ENCODE data around the gene CNNM2. TPM values are rescaled to one million over a fixed set of nuclear protein-coding genes. Genes with fewer than 3 reads are reported as not detected.

The CNNM2 gene
- total RNA-seq, 1 donor from 2014 or later, result 3.9 TPM

DNA sequence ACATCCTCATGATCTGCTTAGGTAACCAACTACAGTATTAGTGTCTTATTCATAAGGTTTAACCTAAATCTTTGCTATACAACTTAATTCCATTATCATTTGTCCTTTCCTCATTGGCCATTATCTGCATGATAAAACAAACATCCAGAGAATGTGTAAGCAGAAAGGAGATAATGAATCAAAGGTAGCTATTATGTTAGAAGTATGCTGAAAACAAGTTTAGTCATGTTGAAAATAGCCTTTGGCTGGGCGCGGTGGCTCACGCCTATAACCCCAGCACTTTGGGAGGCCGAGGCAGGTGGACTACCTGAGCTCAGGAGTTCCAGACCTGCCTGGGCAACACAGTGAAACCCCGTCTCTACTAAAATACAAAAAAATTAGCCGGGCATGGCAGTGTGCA is 196.8 kb downstream of the CNNM2 start:
- H3K27me3 ChIP-seq (ENCODE audit: control insufficient read depth, insufficient read depth, low read length), result no peaks in the 10 kb centered on the region
- peak; percentile 91 for DNase-seq (ENCODE audit: low read depth)
- no peak for FAIRE-seq
- H3K4me3 ChIP-seq (ENCODE audit: low read depth, low read length), result no peak overlapping the region
- TF ChIP-seq, protein P1, sequence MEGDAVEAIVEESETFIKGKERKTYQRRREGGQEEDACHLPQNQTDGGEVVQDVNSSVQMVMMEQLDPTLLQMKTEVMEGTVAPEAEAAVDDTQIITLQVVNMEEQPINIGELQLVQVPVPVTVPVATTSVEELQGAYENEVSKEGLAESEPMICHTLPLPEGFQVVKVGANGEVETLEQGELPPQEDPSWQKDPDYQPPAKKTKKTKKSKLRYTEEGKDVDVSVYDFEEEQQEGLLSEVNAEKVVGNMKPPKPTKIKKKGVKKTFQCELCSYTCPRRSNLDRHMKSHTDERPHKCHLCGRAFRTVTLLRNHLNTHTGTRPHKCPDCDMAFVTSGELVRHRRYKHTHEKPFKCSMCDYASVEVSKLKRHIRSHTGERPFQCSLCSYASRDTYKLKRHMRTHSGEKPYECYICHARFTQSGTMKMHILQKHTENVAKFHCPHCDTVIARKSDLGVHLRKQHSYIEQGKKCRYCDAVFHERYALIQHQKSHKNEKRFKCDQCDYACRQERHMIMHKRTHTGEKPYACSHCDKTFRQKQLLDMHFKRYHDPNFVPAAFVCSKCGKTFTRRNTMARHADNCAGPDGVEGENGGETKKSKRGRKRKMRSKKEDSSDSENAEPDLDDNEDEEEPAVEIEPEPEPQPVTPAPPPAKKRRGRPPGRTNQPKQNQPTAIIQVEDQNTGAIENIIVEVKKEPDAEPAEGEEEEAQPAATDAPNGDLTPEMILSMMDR (IDR thresholded peaks at IDR 0.05; ENCODE audit: insufficient read depth, low read length, severe bottlenecking), result no peak
- no peaks in the 10 kb centered on the region for H3K36me3 ChIP-seq (ENCODE audit: control insufficient read depth, insufficient read depth, low read length)

DNA sequence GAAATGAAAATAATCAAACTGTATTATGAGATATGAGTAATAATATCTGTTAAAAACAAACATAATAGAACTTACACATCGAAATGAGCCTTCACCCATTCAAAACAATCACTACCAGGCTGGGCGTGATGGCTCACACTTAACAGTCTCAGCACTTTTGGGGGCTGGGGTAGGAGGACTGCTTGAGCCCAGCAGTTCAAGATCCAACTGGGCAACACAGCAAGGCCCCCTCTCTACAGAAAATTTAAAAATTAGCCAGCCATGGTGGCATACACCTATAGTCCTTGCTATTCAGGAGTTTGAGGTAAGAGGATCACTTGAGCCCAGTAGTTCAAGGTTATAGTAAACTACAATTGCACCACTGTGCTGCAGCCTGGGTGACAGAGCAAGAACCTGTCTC is 199.2 kb downstream of the CNNM2 start:
- Histone ChIP-seq H3K36me3 (ENCODE audit: control insufficient read depth, insufficient read depth, low read length) (no peaks in the 10 kb centered on the region), H3K27me3 (ENCODE audit: control insufficient read depth, insufficient read depth, low read length) (no peaks in the 10 kb centered on the region), H3K4me3 (ENCODE audit: low read depth, low read length) (no peak overlapping the region)
- FAIRE-seq, result no peak
- no peak for DNase-seq (ENCODE audit: low read depth)
- TF ChIP-seq, protein P1 (IDR thresholded peaks at IDR 0.05; ENCODE audit: insufficient read depth, low read length, severe bottlenecking), result no peak

DNA sequence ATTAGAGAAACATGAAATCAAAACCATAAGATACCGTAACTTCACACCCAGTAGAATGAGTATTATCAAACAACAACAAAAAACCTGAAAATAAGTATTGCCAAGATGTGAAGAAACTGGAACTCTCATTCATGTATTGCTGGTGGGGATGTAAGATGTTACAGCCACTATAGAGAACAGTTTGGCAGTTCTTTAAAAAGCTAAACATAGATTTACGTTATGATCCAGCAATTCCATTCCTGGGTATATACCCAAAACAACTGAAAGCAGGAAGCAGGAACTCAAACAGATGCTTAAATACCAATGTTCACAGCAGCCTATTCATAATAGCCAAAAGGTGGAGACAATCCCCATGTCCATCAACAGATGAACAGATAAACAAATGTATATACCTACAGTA is 202.5 kb downstream of the CNNM2 start:
- Histone ChIP-seq H3K27me3 (ENCODE audit: control insufficient read depth, insufficient read depth, low read length) (no peaks in the 10 kb centered on the region), H3K4me3 (ENCODE audit: low read depth, low read length) (no peak overlapping the region), H3K36me3 (ENCODE audit: control insufficient read depth, insufficient read depth, low read length) (peaks cover 2% of the 10 kb centered on the region)
- no peak for DNase-seq (ENCODE audit: low read depth)
- no peak for FAIRE-seq
- TF ChIP-seq, protein P1 (IDR thresholded peaks at IDR 0.05; ENCODE audit: insufficient read depth, low read length, severe bottlenecking), result no peak

DNA sequence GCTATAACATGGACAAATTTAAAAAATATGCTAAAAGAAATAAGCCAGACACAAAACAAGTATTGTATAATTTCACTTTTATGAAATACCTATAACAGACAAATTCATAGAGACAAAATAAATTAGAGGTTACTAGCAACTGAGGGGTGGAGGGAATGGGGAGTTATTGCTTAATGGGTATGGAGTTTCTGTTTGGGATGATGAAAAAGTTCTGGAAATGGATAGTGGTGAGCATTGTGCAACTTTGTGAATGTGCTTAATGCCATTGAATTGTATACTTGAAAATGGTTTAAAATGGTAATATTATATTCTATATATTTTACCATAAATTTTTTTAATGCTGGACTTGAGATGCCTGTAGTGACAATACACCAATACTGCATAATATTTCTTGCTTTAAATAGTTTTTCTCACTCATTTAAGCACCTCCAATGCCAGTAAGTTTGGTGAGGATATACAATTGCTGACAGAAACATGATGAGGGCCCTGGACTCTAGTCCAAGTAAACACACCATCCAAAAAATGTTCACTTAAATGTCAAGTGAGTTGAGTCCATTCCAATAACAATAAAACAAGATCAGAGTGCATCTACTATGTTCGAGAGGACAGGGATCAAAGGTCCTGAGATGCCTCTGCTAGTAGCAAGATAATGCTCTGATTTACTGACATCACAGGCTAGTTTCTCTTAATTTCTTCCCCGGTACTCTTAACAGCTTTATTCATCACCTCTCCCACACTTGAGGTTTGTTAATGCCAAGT is 203.1 kb downstream of the CNNM2 start:
- H3K4me3 ChIP-seq (ENCODE audit: low read depth, low read length), result no peak overlapping the region
- no peak for DNase-seq (ENCODE audit: low read depth)
- H3K27me3 ChIP-seq (ENCODE audit: control insufficient read depth, insufficient read depth, low read length), result no peaks in the 10 kb centered on the region
- no peak for FAIRE-seq
- TF ChIP-seq, protein P1 (IDR thresholded peaks at IDR 0.05; ENCODE audit: insufficient read depth, low read length, severe bottlenecking), result no peak
- H3K36me3 ChIP-seq (ENCODE audit: control insufficient read depth, insufficient read depth, low read length), result peaks cover 2% of the 10 kb centered on the region

DNA sequence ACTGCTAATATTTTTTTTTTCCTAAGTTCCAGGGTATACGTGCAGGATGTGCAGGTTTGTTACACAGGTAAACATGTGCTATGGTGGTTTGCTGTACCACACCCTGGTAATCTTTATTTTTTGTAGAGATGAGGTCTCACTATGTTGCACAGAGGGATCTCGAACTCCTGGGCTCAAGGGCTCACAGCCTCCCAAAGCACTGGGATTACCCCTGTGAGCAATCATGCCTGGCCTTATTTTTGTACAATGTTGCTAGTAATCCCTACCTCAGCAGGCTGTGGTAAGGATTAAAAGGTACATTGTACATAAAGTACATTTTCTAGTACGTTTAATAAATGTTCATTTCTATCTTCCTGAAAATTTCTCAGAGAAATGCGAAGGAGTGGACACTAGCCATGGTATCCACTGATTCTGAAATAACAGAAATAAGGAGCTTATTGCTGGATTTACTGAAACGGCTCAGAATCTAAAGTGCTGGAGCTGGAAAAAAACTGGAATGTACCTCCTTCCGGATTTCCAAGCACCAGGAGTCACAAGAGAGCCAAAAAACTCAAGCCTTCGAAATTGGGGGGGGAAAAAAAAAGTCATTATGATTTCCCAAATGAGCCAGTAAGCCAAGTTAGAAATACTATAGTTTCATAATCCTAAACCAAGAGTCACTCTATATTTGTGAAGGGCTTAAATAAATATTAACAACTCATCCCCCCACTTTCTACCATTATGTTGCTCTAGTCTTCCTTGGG is 205.4 kb downstream of the CNNM2 start:
- Histone ChIP-seq H3K4me3 (ENCODE audit: low read depth, low read length) (no peak overlapping the region), H3K36me3 (ENCODE audit: control insufficient read depth, insufficient read depth, low read length) (peaks cover 2% of the 10 kb centered on the region), H3K27me3 (ENCODE audit: control insufficient read depth, insufficient read depth, low read length) (no peaks in the 10 kb centered on the region)
- FAIRE-seq (no peak), DNase-seq (ENCODE audit: low read depth) (no peak)
- TF ChIP-seq, protein P1 (IDR thresholded peaks at IDR 0.05; ENCODE audit: insufficient read depth, low read length, severe bottlenecking), result no peak
